ENCODE measurements around the gene INPP5A.

INPP5A gene

DNA sequence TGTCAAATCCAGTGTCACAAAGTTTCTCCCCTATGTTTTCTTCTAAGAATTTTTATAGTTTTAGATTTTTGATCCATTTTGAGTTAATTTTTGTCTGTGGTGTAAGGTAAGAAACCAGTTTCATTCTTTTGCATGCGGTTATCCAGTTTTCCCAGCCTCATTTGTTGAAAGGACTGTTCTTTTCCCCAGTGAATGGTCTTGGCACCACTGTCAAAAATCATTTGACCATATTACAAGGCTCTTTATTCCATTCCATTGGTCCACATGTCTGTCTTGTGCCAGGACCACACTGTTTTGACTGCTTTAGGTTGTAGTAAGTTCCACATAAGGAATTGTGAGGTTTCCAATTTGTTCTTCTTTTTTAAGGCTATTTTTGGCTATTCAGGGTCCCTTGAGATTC lies 64.0 kb downstream of the INPP5A start:
- no peak for DNase-seq

DNA sequence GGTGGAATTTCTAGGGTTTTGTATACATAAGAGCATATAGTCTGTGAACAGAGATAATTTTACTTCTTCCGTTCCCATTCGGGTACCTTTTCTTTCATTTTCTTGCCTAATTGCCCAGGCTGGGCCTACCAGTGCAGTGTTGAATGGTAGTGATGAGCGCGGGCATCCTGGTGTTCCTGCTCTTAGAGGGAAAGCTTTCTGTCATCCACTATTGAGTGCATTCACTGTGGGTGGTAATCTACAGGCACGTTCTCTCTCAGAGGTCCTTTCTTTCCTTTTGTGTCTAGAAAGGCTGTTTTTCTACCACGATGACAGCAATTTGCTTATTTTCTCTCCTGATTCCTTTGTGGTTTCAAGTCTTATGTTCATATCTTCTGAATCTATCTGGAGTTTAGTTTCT lies 65.0 kb downstream of the INPP5A start:
- no peak for DNase-seq

DNA sequence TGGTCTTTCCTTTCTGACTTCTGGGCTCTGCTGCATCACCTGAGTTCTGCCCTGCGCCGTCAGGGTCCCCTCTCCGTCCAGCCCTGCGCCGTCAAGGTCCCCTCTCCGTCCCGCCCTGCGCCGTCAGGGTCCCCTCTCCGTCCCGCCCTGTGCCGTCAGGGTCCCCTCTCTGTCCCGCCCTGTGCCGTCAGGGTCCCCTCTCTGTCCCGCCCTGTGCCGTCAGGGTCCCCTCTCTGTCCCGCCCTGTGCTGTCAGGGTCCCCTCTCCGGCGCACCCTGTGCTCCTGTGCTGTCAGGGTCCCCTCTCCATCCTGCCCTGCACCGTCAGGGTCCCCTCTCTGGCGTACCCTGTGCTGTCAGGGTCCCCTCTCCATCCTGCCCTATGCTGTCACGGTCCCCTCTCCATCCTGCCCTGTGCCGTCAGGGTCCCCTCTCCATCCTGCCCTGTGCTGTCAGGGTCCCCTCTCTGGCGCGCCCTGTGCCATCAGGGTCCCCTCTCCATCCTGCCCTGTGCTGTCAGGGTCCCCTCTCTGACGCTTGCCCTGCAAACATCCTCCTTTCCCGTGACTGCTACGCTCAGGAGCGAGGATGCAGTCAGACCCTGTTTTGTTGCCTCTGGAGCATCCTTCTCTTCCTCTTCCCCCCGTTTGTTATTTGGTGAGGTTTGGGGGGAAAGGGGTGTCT lies 66.4 kb downstream of the INPP5A start:
- DNase-seq = no peak

DNA sequence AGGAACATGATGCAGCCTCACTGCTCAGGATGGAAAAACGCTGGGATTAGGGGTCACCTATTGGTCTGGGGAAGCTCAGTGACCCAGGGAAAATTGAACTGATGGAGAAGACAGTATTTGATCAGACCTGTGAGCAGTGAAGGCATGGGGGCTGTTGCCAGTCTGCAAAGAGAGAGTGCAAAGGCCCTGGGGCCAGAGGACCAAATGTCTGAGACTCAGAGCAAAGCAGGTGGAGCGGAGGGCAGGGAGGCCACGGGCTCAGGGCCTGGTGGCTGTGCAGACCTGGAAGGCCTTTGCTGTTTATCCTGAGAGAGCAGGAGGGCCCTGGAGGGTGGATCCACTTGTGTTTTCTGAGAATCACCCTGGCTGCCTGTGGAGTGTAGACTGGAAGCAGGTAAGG lies 67.1 kb downstream of the INPP5A start:
- no peak for DNase-seq

GRCh38 chr10:132605390-132605789 lies 67.8 kb downstream of the INPP5A start:
- DNase-seq = no peak

DNA sequence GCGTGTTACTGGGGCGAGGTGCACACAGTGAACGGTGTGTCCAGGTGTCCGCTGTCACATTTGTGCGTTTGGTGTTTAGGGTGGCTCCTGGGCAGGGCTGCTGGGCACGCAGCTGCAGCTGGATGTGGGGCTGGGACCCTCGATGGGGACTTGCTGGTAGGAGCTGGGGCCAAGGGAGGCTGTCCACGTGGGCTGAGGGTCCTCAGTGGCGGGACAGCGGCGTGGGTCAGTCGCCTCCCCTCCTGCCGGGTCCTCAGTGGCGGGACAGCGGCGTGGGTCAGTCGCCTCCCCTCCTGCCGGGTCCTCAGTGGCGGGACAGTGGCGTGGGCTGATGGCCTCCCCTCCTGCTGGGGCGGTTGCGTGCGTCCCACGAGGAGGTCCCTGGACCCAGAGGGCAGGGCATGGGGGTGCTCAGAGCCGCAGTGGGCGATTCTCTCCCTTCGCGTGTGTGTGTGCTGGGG lies 68.5 kb downstream of the INPP5A start:
- DNase-seq = no peak

- DNase-seq = no peak
Observed at GRCh38 chr10:132606536-132607316, 69.1 kb downstream of the INPP5A start.

DNA sequence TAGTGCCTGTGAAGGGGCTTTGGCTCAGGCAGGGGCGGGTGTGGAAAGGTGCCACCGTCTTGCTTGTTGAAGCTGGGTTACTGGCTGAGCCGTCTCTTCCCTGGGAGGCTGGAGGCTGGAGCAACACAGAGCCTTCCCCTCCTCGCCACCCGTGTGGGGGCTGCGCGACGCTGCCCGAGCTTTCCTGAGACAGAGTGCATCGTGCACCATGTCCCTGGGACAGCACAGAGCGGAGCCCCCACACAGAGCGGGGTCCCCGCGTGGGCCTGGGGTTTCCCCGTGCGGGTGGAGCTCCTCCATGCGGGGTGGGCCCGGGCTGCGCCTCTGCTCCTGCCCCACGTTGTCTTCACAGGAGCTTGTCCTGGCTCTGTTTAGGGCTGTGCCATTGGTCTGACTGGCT lies 69.9 kb downstream of the INPP5A start:
- DNase-seq = no peak

GRCh38 chr10:132607961-132608495 lies 70.4 kb downstream of the INPP5A start:
- no peak for DNase-seq

DNA sequence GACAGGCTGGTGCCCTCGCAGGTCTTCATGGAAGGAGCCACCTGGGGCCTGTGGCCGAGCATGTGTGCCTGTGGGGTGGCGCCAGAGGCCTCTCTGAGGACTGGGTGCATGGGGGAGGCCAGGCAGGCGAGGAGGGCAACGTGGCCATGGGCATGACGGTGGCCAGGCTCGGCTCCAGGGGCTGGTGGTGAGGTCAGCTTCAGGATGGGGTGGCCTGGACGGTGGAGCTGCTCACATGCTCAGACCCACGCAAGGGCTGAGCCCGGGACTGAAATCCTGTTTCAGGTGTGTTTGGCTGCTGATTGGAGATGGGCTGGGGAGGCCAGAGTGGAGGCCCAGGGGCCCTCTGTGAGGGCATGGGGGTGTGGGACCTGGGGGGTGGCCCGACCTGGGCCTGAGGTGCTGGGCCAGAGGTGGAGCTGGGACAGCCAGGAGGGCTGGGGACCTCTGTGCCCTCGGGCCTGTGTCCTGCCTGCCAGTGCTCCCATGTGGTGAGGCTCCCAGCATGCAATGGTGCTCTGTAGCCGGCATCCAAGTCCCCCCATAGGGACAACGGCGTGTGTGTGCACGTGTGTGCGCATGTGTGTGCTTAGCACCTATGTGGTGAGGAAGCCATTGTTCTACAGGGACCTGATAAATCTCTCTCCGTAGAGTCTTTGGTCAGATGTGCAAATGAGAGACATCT lies 71.1 kb downstream of the INPP5A start:
- no peak for DNase-seq

DNA sequence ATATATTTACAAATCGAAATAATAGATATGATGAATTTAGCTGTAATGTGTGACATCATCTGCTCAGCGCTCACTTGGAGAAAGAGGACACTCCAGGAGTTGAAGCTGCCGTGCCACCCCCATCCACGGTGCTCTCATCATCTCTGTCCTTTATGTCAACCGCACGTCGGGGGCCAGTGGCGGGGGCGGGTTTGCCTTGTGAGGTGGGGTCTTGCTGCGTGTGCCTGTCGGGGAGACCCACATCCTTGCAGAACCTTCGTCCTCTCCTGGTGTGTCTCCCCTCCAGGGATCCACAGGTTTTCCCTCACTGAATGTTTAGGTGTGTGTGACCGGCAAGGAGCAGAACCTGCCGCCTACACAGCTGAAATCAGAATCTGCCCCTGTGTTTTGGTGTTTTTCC lies 71.6 kb downstream of the INPP5A start:
- no peak for DNase-seq

- DNase-seq = no peak
Observed at GRCh38 chr10:132610071-132610701, 72.6 kb downstream of the INPP5A start.

DNA sequence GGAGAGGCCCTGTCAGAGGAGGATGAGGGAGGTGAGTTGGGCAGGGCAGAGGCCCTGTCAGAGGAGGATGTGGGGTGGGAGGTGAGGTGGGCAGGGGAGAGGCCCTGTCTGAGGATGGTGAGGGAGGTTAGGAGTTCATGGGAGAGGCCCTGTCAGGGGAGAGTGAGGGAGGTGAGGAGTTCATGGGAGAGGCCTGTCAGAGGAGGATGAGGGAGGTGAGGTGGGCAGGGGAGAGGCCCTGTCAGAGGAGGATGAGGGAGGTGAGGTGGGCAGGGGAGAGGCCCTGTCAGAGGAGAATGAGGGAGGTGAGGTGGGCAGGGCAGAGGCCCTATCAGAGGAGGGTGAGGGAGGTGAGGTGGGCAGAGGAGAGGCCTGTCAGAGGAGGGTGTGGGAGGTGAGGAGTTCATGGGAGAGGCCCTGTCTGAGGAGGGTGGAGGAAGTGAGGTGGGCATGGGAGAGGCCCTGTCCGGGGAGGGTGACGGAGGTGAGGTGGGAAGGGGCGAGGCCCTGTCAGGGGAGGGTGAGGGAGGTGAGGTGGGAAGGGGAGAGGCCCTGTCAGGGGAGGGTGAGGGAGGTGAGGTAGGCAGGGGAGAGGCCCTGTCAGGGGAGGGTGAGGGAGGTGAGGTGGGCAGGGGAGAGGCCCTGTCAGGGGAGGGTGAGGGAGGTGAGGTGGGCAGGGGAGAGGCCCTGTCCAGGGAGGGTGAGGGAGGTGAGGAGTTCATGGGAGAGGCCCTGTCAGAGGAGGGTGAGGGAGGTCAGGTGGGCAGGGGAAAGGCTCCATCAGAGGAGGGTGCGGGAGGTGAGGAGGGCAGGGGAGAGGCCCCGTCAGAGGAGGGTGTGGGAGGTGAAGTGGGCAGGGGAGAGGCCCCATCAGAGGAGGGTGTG lies 73.7 kb downstream of the INPP5A start:
- DNase-seq = no peak

GRCh38 chr10:132611986-132612385 lies 74.4 kb downstream of the INPP5A start:
- no peak for DNase-seq

DNA sequence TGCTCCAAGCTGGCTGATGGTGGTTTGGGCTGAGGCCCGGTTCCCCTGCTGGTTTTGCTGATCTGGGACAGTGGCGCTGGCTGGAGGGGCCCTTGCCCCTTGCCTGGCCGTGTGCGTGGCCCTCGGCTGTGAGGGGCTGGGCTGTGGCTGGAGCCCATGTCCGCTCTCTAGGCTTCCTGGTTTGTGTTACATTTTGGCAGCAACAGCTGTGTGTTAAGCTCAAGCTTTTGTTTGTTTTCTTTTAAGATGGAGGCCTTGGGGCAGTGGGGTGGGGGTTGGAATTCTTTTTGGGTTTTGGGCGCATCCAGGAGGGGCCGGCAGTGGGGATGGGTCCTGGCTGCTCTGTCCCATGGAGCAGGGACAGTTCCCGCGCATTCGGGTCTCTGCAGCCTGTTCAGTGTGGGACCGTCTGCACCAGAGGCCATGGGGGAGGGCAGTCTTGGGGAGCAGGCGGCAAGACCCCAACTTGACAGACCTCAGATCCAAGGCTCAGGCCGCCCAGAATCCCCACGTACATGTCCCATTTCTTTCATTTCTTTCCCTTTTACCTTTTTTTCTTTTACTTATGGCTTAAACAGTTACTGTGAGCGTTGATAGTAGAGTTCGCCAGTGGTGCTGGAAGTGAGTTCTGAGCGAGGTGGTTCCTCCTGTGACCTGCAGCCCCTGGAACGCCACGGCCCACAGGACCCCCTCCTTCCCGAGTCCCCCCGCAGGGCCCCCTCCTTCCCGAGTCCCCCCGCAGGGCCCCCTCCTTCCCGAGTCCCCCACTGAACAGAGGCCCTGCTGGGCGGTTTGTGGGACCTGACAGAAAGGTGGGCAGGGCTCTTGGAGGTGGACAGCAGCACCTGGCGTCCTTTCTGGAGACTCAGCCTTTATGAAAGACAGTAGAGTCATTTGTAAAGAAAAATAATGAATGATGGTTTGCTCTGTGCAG lies 75.3 kb downstream of the INPP5A start:
- DNase-seq = no peak

GRCh38 chr10:132613566-132614348 lies 76.2 kb downstream of the INPP5A start:
- DNase-seq = no peak

DNA sequence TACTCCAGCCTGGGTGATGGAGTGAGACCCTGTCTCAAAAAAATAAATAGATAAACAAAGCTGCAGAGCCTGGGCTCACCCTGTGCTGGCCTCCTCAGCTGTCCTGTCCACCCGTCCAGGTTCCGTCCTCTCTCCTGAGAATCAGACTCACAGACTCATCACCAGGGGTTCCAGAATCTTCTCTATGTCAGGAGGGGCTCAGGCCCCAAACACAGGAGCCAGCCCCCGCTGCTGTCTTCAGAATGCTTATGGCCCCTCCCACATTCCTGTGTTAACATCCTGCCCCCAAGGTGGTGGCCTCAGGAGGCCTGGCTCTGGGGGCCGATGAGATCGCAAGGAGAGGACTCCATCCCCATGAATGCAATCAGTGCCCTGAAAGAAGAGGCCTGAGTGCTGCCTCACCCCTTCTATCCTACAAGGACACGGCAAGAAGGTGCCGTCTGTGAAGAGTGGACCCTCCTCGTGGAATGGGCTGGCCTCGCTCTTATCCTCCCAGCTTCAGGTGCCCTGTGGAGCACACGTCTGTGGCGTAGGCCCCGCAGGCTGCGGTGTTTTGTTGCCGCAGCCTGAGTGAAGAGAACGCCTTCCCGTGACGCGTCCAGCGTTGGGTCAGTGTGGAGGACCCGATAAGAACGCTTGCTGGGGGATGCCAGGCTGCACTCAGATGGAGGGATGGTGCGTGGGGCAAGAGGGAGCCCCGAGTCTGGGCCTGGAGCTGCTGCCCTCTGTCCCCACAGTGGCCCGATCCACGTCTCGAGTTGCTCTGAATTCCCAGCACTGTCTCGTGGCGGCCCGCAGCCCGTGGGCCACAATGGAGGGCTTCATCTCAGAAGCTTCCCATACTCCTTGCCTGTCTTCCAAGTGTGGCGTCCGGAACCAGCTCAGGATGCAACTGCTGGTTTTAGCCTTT lies 77.1 kb downstream of the INPP5A start:
- DNase-seq = no peak

DNA sequence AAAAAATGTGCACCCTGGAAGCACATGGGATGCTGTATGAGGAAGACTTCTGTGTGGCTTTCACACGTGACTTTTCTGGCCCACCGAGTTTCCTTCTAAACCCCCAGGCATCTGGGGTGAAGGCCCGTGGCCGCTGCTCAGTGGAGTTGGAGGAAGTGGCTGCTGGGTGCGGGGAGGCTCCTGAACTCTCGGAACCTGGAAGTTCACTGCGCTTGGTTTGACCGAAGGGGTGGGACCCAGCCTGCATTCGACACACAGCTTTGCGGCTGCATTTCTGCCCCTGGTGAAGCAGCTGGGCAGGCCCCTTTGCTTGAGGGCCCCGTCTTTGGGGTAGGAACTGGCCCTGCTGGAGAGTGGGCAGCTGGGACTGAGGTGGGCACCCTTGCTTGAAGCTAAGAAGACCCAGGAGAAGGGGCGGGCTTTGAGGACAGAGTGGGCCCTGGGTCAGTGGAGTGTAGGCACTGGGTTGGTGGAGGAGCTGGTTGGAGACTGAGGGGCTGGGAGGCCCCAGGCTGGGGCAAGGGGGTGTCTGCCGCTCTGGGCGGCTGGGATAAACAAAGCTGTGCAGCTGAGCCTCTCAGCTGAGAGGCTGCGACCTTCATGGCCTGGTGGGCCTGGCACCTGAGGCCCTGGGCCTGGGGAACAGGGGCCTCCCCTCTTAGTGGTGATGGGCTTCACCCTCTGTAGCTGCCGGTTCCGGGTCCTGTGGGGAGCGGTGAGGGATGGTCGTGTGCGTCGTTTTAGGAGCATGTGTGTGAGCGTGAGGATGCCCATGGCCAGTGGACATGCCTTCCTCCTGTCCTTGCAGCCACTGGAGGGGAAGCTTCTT lies 78.0 kb downstream of the INPP5A start:
- no peak for DNase-seq
